ENCODE data around the gene HADHB.
"Not testable (repeated sequence)": the region's sequence is repeated elsewhere in the genome, so short reads cannot be mapped to it uniquely, and the experiment has no call there.

HADHB gene

DNA sequence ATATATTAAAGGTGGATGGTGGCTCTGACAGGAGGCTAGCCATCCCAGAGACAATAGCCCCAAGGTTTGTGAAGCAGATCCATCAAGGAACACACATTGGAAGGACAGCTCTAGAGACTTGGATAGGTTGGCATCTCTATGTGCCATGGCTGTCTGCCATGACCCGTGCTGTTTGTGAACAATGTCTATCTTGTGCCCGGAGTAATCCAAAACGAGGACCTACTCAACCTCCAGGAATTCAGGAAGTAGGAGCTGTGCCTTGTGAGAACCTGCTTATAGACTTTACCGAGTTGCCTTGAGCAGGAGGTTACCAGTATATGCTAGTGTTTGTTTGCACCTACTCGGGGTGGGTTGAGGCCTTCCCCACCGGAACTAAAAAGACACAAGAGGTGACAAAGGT lies 58.1 kb downstream of the HADHB start:
- TF ChIP-seq, protein P1, sequence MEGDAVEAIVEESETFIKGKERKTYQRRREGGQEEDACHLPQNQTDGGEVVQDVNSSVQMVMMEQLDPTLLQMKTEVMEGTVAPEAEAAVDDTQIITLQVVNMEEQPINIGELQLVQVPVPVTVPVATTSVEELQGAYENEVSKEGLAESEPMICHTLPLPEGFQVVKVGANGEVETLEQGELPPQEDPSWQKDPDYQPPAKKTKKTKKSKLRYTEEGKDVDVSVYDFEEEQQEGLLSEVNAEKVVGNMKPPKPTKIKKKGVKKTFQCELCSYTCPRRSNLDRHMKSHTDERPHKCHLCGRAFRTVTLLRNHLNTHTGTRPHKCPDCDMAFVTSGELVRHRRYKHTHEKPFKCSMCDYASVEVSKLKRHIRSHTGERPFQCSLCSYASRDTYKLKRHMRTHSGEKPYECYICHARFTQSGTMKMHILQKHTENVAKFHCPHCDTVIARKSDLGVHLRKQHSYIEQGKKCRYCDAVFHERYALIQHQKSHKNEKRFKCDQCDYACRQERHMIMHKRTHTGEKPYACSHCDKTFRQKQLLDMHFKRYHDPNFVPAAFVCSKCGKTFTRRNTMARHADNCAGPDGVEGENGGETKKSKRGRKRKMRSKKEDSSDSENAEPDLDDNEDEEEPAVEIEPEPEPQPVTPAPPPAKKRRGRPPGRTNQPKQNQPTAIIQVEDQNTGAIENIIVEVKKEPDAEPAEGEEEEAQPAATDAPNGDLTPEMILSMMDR (IDR thresholded peaks at IDR 0.05; ENCODE audit: low read length) = no peak
- no peak for TF ChIP-seq EZH2 (IDR thresholded peaks at IDR 0.05; ENCODE audit: borderline replicate concordance, low read length)
- Histone ChIP-seq H3K36me3 (ENCODE audit: insufficient read depth, low read length) (no peaks in the 10 kb centered on the region), H3K9me3 (ENCODE audit: low read length) (no peaks in the 10 kb centered on the region), H3K4me3 (ENCODE audit: low read depth, low read length, poor library complexity, severe bottlenecking) (no peak overlapping the region), H3K79me2 (ENCODE audit: insufficient read depth, low read length) (no peaks in the 10 kb centered on the region), H3K27me3 (ENCODE audit: insufficient read depth, low read length) (no peaks in the 10 kb centered on the region; the same call in 1 of the 2 replicates), H3K4me1 (ENCODE audit: insufficient read depth, low read length, severe bottlenecking) (peaks cover 12% of the 10 kb centered on the region), H3K4me2 (ENCODE audit: low read length) (no peak overlapping the region), H3K9me2 (ENCODE audit: low read depth, low read length) (no peaks in the 10 kb centered on the region), H3F3A (ENCODE audit: insufficient read depth, low read length) (no peaks in the 10 kb centered on the region), H3K9ac (ENCODE audit: low read length) (no peak overlapping the region), H2AFZ (ENCODE audit: low read length) (no peak overlapping the region), H4K20me1 (ENCODE audit: insufficient read depth, low read length) (no peaks in the 10 kb centered on the region), H3K27ac (ENCODE audit: low read depth, low read length, poor library complexity, severe bottlenecking) (no peak overlapping the region)

DNA sequence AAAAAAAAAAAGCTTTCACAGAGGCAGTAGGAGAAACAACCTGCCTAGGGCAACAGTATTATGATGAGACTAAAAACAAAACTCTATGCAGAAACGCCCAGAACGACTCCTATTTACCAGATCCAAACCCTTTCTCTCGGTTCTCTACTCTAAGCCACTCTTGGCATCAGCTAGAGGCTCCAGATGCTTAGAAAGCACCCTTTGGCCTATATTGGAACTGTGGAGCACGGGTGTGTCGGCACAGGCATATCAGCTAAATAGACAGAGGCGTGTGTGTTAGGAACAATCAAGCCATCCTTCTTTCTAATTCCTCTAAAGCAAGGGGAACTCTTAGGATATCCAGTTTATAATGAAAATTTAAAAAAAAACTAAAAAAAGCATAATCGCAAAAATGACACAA lies 60.4 kb downstream of the HADHB start:
- H2AFZ ChIP-seq (ENCODE audit: low read length); H3K79me2 ChIP-seq (ENCODE audit: insufficient read depth, low read length); H3K4me3 ChIP-seq (ENCODE audit: low read depth, low read length, poor library complexity, severe bottlenecking); H3K27me3 ChIP-seq (ENCODE audit: insufficient read depth, low read length); H3K4me2 ChIP-seq (ENCODE audit: low read length); H3K36me3 ChIP-seq (ENCODE audit: insufficient read depth, low read length); H3K27ac ChIP-seq (ENCODE audit: low read depth, low read length, poor library complexity, severe bottlenecking); H3F3A ChIP-seq (ENCODE audit: insufficient read depth, low read length); H3K9me3 ChIP-seq (ENCODE audit: low read length); H3K4me1 ChIP-seq (ENCODE audit: insufficient read depth, low read length, severe bottlenecking); H3K9me2 ChIP-seq (ENCODE audit: low read depth, low read length); H4K20me1 ChIP-seq (ENCODE audit: insufficient read depth, low read length); H3K9ac ChIP-seq (ENCODE audit: low read length): not testable (repeated sequence)

DNA sequence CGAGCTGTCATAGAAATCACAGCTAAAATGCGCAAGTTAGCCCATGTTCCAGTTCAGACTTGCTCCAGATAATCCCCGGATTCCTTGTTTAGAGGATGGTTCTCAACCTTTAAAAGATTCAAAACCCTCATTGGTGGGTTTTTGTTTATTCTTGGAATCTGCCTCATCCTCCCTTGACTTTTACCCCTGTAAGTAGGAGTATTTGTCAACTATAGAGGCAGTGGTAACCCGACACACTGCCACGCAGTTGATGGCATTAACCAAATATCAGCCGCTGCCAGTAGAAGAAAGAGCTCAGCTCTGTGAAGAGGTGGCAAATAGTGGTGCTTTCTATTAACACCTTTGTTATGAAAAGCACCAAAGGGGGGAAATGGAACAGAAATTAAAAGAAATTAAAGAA lies 60.8 kb downstream of the HADHB start:
- Histone ChIP-seq H3K36me3 (ENCODE audit: insufficient read depth, low read length) (no peaks in the 10 kb centered on the region), H3K9ac (ENCODE audit: low read length) (no peak overlapping the region), H3K27ac (ENCODE audit: low read depth, low read length, poor library complexity, severe bottlenecking) (no peak overlapping the region), H4K20me1 (ENCODE audit: insufficient read depth, low read length) (no peaks in the 10 kb centered on the region), H3K79me2 (ENCODE audit: insufficient read depth, low read length) (no peaks in the 10 kb centered on the region), H3K4me1 (ENCODE audit: insufficient read depth, low read length, severe bottlenecking) (no peaks in the 10 kb centered on the region), H3K27me3 (ENCODE audit: insufficient read depth, low read length) (no peaks in the 10 kb centered on the region), H2AFZ (ENCODE audit: low read length) (no peak overlapping the region), H3K9me2 (ENCODE audit: low read depth, low read length) (no peaks in the 10 kb centered on the region), H3F3A (ENCODE audit: insufficient read depth, low read length) (no peaks in the 10 kb centered on the region), H3K9me3 (ENCODE audit: low read length) (no peaks in the 10 kb centered on the region), H3K4me2 (ENCODE audit: low read length) (no peak overlapping the region), H3K4me3 (ENCODE audit: low read depth, low read length, poor library complexity, severe bottlenecking) (no peak overlapping the region)
- no peak for TF ChIP-seq EZH2 (IDR thresholded peaks at IDR 0.05; ENCODE audit: borderline replicate concordance, low read length)
- TF ChIP-seq, protein P1 (IDR thresholded peaks at IDR 0.05; ENCODE audit: low read length) = no peak

DNA sequence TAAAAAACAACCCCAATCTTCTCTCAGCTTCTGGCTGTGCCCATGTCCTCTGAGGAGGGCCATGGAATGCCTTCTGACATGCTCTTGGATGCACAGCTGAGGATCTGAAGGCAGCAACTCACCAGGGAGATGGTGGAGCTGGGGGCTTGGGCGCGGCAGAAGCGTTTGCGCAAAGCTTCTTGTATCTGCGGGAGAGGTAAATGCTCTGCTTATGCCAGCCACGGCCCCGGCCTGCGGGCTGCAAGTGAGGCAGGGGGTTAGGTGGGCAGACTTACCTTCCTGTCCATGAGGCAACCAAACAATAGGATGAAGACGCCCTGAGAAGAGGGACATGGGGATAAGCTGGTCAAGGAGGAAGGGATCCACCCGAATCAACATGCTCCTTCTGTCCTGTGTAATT lies 65.2 kb downstream of the HADHB start:
- no peak overlapping the region for H3K4me2 ChIP-seq (ENCODE audit: low read length)
- no peaks in the 10 kb centered on the region for H3K36me3 ChIP-seq (ENCODE audit: insufficient read depth, low read length)
- no peaks in the 10 kb centered on the region for H3K4me1 ChIP-seq (ENCODE audit: insufficient read depth, low read length, severe bottlenecking)
- H3F3A ChIP-seq (ENCODE audit: insufficient read depth, low read length) = no peaks in the 10 kb centered on the region
- H3K9ac ChIP-seq (ENCODE audit: low read length) = no peak overlapping the region
- no peak overlapping the region for H3K4me3 ChIP-seq (ENCODE audit: low read depth, low read length, poor library complexity, severe bottlenecking)
- H3K27ac ChIP-seq (ENCODE audit: low read depth, low read length, poor library complexity, severe bottlenecking) = no peak overlapping the region
- H3K27me3 ChIP-seq (ENCODE audit: insufficient read depth, low read length) = peaks cover 4% of the 10 kb centered on the region; the same call in 1 of the 2 replicates
- H3K9me3 ChIP-seq (ENCODE audit: low read length) = no peaks in the 10 kb centered on the region
- TF ChIP-seq, protein P1 (IDR thresholded peaks at IDR 0.05; ENCODE audit: low read length) = no peak
- TF ChIP-seq EZH2 (IDR thresholded peaks at IDR 0.05; ENCODE audit: borderline replicate concordance, low read length) = no peak
- no peaks in the 10 kb centered on the region for H3K9me2 ChIP-seq (ENCODE audit: low read depth, low read length)
- H4K20me1 ChIP-seq (ENCODE audit: insufficient read depth, low read length) = no peaks in the 10 kb centered on the region
- no peaks in the 10 kb centered on the region for H3K79me2 ChIP-seq (ENCODE audit: insufficient read depth, low read length)
- no peak overlapping the region for H2AFZ ChIP-seq (ENCODE audit: low read length)

All from OCI-LY1 (cell line).